Heart left ventricle (tissue), 13 donors: Measurements from ENCODE around the gene SLC13A3.

Experiments used
- CTCF ChIP-seq, 12 donors: fragments of 200-600 bp; sonication (generic) in 4 of 12; IDR thresholded peaks; one replicate each; pipeline versions ENCODE4 v1.5.0 to v1.8.0; 2018 to 2022; ENCODE audit warnings: antibody characterized with exemption in 12 of 12, mild to moderate bottlenecking in 5 of 12
- POLR2A ChIP-seq, 2 donors: fragments of 450-650 bp; IDR thresholded peaks; one replicate each; pipeline ENCODE4 v1.6.1; 2017; ENCODE audit warnings: antibody characterized with exemption in 2 of 2, mild to moderate bottlenecking in 2 of 2, moderate library complexity in 2 of 2
- donor health status: ischemic (EF 13 %, LVEDD 7.1; RV severe dilation, severe dysfunction).
- donor health status: DM: no; HTN: yes; CAD: no.
- donor health status: DM: no; HTN: no; CAD: no.
- donor health status: ischemic (EF 25% LVEDD 6.9; RV normal size, moderate dysfunction).
- donor health status: ischemic (EF 25% LVEDD 5.7; RV mildly dilated, moderate dysfunction).
- donor health status: ischemic (EF 35%, LVEDD 5.7; RV mildly dilated, moderate dysfunction).
- donor health status: nonischemic (EF 11% LVEDD 7.7; RV severe dilation, severe dysfunction).
- donor health status: DM: yes; HTN: yes; CAD: no.
- donor health status: PGD.
- donor health status: ischemic (EF 29% LVEDD 5.4; RV normal size, mild dysfunction).
- donor health status: nonischemic (EF 23%, LVEDD 6.1; RV moderate dilation, normal function).

GRCh38 chr20:46614503-46614902 lies 36.8 kb downstream of the SLC13A3 start:
- TF ChIP-seq POLR2A (IDR thresholded peaks at IDR 0.05) (no peak), CTCF (IDR thresholded peaks at IDR 0.05) (no peak)
